ENCODE results near the gene MAPT. TPM values are rescaled to one million over a fixed set of nuclear protein-coding genes. Genes with fewer than 3 reads are reported as not detected.

MAPT gene
- total RNA-seq, 1 donor from 2014 or later, result 0.83 TPM

DNA sequence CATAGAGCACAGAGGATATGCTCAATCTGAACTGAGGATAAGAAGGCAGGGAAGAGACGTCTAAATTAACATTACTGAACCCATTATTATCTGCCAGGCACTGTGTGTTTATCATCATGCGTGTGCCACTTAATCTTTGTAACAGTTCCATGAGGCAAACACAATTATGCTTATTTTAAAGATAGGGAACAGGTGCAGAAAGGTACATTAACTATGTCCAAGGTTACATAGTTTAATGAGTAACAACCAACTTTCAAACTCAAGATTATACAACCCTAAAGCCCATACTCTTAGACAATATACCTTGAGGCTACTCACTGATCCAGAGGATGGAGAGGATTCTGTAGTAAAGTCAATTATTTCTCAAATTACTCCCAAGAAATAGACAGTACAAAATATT lies 147.9 kb downstream of the MAPT start:
- DNase-seq (ENCODE audit: low spot score), result no peak
- ATAC-seq, result no peak

DNA sequence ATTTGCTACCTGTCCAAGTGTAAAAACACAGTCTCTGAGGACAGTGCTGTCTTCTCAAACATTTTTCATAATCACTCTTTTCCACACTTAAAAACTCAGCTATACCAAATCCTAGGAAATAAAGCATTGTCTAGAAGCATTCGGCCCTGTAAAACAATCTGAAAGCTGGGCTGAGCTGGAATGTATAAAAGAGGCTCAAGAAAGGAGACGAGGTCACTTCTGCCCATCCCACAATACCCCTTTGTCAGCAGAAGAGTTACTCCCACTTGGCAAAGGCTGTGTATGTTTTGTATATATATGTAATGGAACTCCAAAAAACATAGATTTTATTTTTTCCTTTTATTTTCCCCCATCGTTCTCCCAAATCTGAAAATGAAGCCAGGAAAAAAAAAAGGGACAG lies 148.6 kb downstream of the MAPT start:
- no peak for DNase-seq (ENCODE audit: low spot score)
- ATAC-seq, result no peak

DNA sequence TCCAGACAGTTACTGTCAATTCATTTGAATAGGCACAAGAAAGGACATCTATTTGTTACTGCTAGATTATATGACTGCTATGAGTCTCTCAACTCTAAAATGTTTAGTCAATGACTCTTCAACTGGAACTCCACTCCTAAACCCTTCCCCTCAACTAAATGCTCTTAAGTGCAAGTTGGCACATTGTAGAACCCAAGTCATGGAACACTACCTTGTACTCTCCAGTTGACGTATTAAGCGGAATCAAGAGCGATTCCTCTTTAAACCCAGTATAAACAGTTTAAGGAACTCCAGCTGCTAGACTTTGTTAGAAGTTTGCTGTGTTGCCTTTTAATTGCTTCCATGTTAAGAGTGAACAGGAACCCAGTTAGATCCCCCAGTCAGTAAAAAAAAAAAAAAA lies 149.3 kb downstream of the MAPT start:
- DNase-seq (ENCODE audit: low spot score) (no peak), ATAC-seq (no peak)

DNA sequence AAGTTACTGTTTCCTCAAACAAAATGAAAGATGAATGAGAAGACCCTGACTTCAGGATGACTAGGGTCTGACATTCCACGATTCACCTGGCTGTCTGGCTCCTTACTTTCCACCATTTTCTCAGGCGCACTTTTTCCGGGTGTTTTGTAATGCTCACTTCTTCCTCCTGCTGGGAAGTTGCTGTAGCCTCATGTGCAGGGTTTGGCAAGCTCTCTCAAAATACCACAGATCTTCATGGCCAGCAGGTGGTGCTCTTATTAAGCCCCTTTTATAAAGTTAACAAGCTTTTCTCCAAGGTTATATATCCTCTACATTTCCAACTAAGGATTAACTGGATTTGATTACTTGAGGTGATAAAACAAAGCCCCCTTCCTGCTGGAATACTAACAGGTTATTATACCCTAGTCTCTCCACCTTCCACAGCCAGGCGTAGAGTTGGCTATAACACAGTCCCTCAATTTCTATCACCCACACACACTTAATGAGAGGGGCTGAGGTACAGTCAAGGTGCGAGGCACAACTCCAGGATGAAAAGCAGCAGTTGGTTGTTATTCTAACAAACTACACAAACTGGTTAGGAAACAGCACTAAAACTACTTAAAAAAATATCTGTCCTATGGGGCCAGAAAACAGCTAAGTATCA lies 150.1 kb downstream of the MAPT start:
- ATAC-seq (peak; percentile 93), DNase-seq (ENCODE audit: low spot score) (peak; percentile 70)

DNA sequence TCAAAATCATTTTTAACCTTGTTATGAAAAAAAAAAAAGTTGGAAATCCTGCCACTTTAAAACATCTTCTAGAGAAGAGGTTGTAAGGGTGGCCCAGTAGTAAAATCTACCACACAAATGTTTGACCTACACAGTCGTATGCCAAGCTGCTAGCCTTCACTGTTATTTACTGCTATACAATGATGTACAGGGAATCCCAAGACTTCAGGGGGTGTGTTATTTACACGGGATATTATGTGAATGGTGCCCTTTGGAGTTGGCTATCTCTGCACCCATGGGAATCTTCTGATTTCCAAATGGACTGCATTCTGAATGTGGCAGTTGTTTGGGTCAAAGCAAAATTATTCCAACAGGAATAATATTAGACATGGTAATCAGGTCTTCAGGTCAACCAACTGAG lies 150.6 kb downstream of the MAPT start:
- DNase-seq (ENCODE audit: low spot score), result no peak

DNA sequence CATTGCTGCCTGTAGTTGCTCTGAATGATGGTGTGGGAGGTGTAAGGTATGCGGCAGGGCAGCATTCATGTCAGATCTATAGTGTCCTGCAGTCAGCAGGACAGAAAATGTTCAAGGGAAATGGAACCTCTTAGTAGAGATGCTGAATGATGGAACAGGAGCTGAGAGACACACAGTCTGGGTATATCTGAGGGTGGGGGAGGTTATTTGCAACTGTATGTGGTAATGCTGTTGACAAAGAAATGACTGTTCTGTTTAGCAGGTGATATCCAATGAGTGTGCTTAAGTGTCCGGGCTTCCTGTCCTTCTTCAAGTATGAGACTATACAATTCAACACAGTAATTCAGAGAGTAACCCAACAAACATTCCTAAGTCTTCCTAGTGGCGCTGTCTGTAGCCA lies 151.3 kb downstream of the MAPT start:
- ATAC-seq (no peak), DNase-seq (ENCODE audit: low spot score) (no peak)

More for the DNA sequence above, 150.6 kb downstream of the MAPT start:
- ATAC-seq, result no peak

DNA sequence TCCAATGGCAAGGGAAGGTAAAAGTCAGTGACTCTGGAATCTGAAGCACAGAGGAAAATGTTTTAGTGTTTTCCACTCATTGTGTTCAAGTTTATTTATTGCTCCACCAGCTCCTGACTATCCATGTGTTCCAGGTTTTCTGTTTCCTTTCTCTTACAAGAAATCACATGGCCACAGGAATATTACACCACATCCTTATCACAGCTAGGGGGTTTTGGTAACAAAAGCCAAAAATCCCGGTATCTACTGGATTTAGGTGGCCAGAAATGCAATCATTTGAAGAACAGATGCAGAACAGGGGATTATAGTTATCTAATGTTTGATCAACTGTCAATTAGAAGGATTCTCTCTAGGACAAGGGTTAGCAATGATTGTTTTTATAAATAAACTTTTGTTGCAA lies 152.6 kb downstream of the MAPT start:
- ATAC-seq (peak; percentile 37), DNase-seq (ENCODE audit: low spot score) (no peak)

DNA sequence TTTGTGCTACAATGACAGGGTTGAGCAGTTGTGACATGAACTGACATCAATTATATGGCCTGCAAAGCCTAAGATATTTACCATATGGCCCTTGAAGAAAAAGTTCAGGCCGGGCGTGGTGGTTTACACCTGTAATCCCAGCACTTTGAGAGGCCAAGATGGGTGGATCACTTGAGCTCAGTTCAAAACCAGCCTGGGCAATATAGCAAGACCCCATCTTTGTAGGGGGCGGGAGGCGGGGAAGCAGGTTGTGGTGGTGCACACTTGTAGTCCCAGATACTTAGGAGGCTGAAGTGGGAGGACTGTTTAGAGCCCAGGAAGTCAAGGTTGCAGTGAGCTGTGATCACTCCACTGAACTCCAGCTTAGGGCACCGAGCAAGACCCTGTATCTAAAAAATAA lies 153.0 kb downstream of the MAPT start:
- ATAC-seq, result no peak
- no peak for DNase-seq (ENCODE audit: low spot score)

DNA sequence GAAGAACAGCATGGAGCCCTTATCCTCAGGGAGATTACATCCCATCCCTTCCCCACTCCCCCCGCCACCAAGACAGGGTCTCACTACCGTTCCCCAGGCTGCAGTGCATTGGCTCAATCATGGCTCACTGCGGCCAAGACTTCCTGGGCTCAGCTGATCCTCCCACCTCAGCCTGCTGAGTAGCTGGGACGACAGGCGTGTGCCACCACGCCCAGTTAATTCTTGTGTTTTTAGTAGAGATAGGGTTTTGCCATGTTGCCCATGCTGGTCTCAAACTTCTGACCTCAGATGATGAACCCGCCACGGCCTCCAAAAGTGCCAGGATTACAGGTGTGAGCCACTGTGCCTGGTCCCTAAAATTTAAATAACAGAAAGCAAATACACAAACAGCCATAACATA lies 153.5 kb downstream of the MAPT start:
- DNase-seq (ENCODE audit: low spot score), result no peak
- ATAC-seq, result no peak

DNA sequence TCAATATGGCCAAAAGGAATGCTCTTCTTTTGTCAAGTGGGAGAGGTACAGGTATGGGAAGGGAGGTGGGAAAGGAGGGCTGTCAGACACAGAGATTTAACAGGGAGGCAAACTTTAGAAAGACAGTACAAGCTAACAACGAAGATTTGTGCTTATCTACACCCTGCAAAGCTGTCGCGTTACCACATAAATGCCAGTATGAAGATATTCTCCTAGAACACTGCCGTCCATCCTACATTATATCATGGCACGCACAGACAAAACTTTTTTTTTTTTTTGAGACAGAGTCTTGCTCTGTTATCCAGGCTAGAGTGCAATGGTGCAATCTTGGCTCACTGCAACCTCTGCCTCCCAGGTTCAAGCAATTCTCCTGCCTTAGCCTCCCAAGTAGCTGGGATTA lies 155.3 kb downstream of the MAPT start:
- ATAC-seq, result no peak
- DNase-seq (ENCODE audit: low spot score), result no peak

DNA sequence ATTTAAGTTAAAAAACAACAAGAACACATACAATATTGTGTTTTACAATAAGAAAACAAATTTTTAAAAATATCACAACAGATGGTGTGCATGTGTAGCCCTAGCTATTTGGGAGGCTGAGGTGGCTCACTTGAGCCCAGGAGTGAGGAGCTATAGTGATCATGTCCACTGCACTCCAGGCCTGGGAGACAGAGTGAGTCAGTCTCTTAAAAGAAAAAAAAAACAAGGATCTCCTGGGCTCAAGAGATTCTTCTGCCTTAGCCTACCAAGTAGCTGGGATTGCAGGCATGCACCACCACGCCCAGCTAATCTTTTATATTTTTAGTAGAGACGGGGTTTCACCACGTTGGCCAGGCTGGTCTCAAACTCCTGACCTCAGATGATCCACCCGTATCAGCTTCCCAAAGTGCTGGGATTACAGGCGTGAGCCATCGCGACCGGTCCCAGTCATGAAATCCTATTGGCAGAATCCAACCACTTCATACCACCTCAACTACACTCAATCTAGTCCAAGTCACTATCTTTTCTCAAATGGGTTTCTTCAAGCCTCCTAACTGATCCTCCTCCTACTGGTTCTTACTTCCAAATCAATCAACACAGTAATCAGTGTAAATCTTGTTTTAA lies 159.7 kb downstream of the MAPT start:
- ATAC-seq (no peak), DNase-seq (ENCODE audit: low spot score) (no peak)

DNA sequence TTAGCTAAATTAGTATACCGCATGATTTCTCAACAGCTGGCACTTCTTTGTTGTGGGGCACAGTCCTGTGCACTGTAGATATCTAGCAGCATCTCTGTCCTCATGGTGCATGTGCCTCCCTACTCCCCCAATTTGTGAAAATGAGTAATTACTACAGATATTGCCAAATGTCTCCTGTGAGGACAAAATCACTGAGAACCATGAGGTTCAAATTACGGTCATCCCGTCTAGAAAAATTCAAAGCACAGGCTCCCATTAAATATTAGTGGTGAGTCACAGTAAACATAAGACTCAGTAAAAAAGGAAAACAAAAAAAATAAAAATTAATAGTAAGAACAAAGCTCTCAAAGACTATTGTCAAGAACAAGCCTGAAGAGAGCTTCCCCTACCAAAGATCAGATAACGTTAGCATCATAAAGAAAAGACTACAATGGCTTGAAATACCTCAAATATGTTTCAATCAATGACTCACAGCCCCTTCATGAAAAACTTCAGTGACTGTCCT lies 162.5 kb downstream of the MAPT start:
- DNase-seq (ENCODE audit: low spot score), result no peak
- ATAC-seq, result peak; percentile 63

DNA sequence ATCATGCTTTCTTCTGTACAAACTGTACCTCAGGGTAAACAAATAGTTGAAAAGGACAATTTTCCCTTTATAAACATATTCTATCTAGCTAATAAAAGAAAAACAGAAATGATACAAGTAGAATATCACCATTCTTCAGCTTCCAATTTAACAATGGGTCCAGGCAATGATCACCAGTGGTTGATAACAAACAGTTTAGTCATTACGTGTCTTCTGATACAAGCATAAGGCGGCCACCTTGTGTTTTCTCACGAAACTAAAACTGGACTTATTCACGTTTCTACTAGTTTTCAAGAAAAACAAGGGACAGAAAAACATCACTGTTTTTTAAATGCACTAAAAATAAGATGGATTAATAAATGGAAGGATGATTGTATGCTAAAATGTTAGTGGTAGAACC lies 163.0 kb downstream of the MAPT start:
- ATAC-seq, result no peak
- DNase-seq (ENCODE audit: low spot score), result no peak

DNA sequence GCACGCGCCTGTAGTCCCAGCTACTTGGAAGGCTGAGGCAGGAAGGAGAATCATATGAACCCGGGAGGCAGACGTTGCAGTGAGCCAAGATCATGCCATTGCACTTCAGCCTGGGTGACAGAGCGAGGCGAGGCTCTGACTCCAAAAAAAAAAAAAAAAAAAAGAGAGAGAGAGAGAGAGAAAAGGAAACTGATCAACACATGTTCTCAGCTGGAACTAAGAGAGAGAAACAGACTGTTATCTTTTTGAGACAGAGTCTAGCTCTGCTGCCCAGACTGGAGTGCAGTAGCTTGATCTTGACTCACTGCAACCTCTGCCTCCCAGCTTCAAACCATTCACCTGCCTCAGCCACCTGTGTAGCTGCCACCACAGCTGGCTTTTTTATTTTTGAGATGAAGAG lies 165.1 kb downstream of the MAPT start:
- ATAC-seq, result no peak

DNA sequence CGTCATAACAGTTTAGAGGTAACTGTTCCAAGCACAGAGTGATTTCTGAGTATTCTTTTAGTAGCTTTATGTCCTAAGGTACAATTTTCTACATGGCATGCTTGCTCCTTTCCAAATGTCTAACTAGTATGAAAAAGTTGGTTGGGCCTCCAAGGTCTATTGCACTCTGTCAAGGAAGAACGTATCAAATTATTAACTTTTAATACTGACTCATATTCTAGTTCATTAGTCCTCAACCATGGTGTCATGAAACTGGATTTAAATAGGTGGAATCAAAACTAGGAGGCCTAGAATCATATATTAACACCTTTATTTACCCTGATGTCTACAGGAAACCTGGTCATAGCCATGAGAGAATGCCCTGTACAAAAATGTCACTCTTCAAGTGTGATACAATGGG lies 166.1 kb downstream of the MAPT start:
- no peak for ATAC-seq
- no peak for DNase-seq (ENCODE audit: low spot score)

More for the DNA sequence above, 165.1 kb downstream of the MAPT start:
- no peak for DNase-seq (ENCODE audit: low spot score)

DNA sequence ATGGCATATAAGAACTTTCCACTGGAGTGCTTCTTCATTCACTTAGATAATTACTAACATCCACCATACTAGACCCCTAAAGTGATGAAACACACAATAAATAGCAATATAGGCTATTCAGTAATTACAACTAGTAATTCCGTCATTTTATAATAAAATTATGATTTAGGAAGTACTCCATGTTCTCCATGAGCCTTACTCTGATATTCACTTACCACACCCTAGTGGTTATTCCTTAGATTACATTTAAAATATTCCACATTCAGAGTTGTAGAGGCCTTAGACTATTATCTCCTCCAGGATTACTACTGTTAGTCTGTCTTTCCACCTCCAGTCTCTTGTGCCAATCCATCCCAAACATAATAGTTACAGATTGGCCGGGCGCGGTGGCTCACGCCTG lies 167.1 kb downstream of the MAPT start:
- no peak for DNase-seq (ENCODE audit: low spot score)
- ATAC-seq, result peak; percentile 74

DNA sequence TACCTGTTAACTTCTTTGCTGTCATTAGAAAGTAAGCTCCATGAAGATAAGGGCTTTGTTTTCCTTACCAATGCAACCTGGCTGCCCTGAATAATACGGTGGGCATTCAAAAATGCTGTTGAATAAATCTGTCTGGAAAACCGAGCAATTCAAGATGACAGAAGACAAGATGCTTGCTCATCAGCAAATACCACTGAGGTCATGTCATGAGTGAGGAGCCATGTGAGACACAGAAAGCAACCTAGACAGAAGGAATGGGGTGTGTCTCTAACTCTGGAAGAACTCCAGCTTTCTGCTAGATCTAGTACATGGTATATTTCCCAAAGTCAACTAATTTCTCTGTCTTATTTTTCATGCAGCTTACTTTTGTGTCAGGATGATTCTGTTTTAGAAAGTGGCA lies 168.9 kb downstream of the MAPT start:
- ATAC-seq, result no peak
- DNase-seq (ENCODE audit: low spot score), result no peak

DNA sequence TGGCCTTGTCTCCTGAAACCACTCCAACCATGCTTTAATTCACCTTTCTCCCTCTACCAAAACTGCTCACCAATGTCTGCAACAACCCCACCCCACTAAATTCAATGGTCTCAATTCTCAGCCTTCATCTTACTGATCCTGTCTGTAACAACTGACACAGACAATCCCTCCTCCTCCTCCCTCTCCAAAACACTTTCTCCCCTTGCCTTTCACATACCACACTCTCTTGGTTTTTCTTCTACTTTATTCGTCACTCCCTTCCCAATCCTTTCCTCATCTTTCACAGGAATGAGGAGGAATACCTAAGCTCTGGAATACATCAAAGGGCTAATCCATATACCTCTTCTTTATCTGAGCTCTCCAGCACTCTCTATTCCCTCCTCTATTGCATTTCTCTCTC lies 170.1 kb downstream of the MAPT start:
- ATAC-seq, result no peak
- no peak for DNase-seq (ENCODE audit: low spot score)

DNA sequence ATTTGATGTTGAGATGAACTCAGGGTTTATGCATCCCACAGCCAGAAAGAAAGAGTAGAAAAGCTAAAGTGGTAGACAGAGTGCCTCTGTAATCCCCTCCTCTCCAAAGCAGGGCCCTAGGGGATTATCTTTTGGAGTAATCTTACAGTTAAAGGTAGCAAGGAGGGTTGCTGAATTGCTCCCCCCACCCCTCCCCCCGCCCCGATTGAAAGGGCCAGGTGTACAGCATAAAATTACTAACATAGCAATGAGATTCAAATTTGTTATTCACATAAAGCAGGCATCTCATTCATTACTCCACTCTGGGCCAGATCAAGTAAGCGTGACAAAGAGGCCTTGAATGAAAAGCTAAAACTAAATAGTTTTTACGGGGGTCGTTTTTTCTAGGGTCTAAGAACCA lies 177.4 kb downstream of the MAPT start:
- no peak for DNase-seq (ENCODE audit: low spot score)
- no peak for ATAC-seq

DNA sequence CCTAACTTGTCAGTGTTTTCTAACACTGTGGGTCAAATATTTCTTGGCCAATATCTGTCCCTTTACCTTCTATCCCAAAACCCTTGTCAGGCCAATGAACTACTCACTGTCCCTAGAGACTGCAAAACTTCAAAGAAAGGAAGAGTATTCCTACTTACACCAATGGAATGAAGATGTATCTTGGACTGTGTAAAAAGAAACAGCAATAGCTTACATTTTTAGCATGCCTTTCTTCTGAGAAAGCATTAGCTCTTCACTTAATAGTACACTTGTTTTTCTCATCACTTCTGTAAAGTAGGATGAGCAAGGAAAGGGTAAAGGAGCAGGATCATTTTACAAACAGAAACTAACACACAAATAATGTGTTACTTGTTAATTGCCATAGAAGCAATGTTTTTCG lies 178.6 kb downstream of the MAPT start:
- DNase-seq (ENCODE audit: low spot score) (no peak), ATAC-seq (no peak)

DNA sequence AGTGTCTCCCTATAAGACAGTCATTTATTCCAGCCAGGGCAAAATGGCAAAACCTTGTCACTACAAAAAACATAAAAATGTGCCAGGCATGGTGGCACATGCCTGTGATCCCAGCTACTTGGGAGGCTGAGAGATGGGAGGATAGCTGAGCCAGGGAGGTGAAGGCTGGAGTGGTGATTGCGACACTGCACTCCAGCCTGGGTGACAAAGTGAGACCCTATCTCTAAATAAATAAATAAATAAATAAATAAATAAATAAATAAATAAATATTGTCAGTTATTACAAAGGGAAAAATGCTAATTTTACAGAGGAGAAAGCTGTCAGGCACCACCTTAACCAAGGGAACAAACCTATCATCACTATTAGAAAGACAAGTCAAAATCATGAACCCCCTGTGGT lies 180.2 kb downstream of the MAPT start:
- ATAC-seq (no peak), DNase-seq (ENCODE audit: low spot score) (no peak)

Data from left lobe of liver (tissue), 2 donors.